OCI-LY7 (cell line): ENCODE data around the gene ADAMTS9. TPM values are rescaled to one million over a fixed set of nuclear protein-coding genes. Genes with fewer than 3 reads are reported as not detected.

Source experiments
- BruUV-seq: library from RNA; stranded (reverse); fragments of 400-500 nt; replicated peaks from 2 replicates; lab custom pipeline; 2021; lab: Mats Ljungman, UMichigan
- CTCF ChIA-PET: fragments of 300-600 bp; sonication (Branson Sonifier 250); formaldehyde crosslinking; loops from one replicate; lab custom pipeline; 2022; ENCODE audit warnings: antibody characterized with exemption; ENCODE audit not compliant: unreplicated experiment; lab: Charles Lee
- POLR2A ChIA-PET: fragments of 300-600 bp; sonication (Branson Sonifier 250); formaldehyde crosslinking; loops from one replicate; lab custom pipeline; 2022; ENCODE audit warnings: antibody characterized with exemption; lab: Charles Lee
- DNase-seq: peaks from one replicate; pipeline ENCODE4 v3.0.0-alpha.2; 2015; ENCODE audit warnings: low spot score
- H2AFZ ChIP-seq: fragments of 200-600 bp; sonication (generic), shearing (Covaris generic); 2 replicates; pipeline ENCODE4 v1.6.1; 2014; ENCODE audit warnings: mild to moderate bottlenecking, antibody characterized with exemption, low read length, moderate library complexity
- H3K27ac ChIP-seq: fragments of 200-600 bp; sonication (generic); 2 replicates; pipeline ENCODE4 v1.5.1; 2014; ENCODE audit warnings: mixed run types, low read depth, mild to moderate bottlenecking, moderate library complexity, low read length, inconsistent platforms; ENCODE audit not compliant: poor library complexity, severe bottlenecking
- H3K36me3 ChIP-seq: fragments of 200-600 bp; sonication (generic); 2 replicates; pipeline ENCODE4 v1.6.1; 2014; ENCODE audit warnings: mild to moderate bottlenecking, antibody characterized with exemption, low read length, moderate library complexity, mixed read lengths; ENCODE audit not compliant: insufficient read depth
- H3K4me1 ChIP-seq: fragments of 200-600 bp; sonication (generic); 2 replicates; pipeline ENCODE4 v1.5.1; 2014; ENCODE audit warnings: mild to moderate bottlenecking, low read length; ENCODE audit not compliant: insufficient read depth, poor library complexity, severe bottlenecking
- H3K4me2 ChIP-seq: fragments of 200-600 bp; sonication (generic); 2 replicates; pipeline ENCODE4 v1.6.1; 2014; ENCODE audit warnings: mild to moderate bottlenecking, low read length
- H3K4me3 ChIP-seq: fragments of 200-600 bp; sonication (generic); 2 replicates; pipeline ENCODE4 v1.5.1; 2014; ENCODE audit warnings: mild to moderate bottlenecking, low read depth, low read length; ENCODE audit not compliant: poor library complexity, severe bottlenecking
- H3K79me2 ChIP-seq: fragments of 200-600 bp; sonication (generic); 2 replicates; pipeline ENCODE4 v1.6.1; 2016; ENCODE audit warnings: low read depth, mild to moderate bottlenecking, low read length, moderate library complexity, mixed read lengths; ENCODE audit not compliant: insufficient read depth
- H3K9me2 ChIP-seq: fragments of 200-600 bp; sonication (generic); 2 replicates; pipeline ENCODE4 v1.6.1; 2016; ENCODE audit warnings: mild to moderate bottlenecking, low read length, mixed read lengths; ENCODE audit not compliant: insufficient read depth
- H3K9me3 ChIP-seq: fragments of 200-600 bp; sonication (generic); 2 replicates; pipeline ENCODE4 v1.6.1; 2014; ENCODE audit warnings: mild to moderate bottlenecking, mixed run types, low read length, mixed read lengths
- H4K20me1 ChIP-seq: fragments of 200-600 bp; sonication (generic); 2 replicates; pipeline ENCODE4 v1.6.1; 2014; ENCODE audit warnings: mild to moderate bottlenecking, antibody characterized with exemption, low read length, moderate library complexity, mixed read lengths; ENCODE audit not compliant: insufficient read depth
- CTCF ChIP-seq: fragments of 200-600 bp; sonication (generic); conservative IDR thresholded peaks from 2 replicates; pipeline ENCODE4 v1.5.1; 2014; ENCODE audit warnings: mild to moderate bottlenecking, antibody characterized with exemption, low read length, moderate library complexity, mixed read lengths
- EZH2phosphoT487 ChIP-seq: fragments of 200-600 bp; sonication (generic); IDR thresholded peaks from 2 replicates; pipeline ENCODE4 v1.6.1; 2018; ENCODE audit warnings: low read depth, borderline replicate concordance, mild to moderate bottlenecking, mixed run types, antibody characterized with exemption, low read length, moderate library complexity, mixed read lengths
- intact Hi-C: fragments of 100-400 bp; cut with micrococcal nuclease; formaldehyde crosslinking; loops from one replicate; pipeline ENCODE4 v1.10.0; 2022; ENCODE audit not compliant: unreplicated experiment
- total RNA-seq, 2 experiments: library from RNA; depleted of rRNA in 1 of 2; stranded (reverse); fragments of >200 nt in 1 of 2; shearing (Covaris generic) in 1 of 2; gene quantifications; 2 replicates each; pipeline ENCODE4 v1.2.3, GENCODE V29; 2014 to 2022

Gene ADAMTS9
- total RNA-seq, 2 experiments from 2014 or later = not detected

GRCh38 chr3:64685331-64685799, 2.4 kb downstream of the ADAMTS9 start:
- H3K4me1 ChIP-seq = no peaks in the 10 kb centered on the region
- no peak overlapping the region for H2AFZ ChIP-seq
- H3K9me2 ChIP-seq = no peaks in the 10 kb centered on the region
- H3K4me3 ChIP-seq = no peak overlapping the region
- no peaks in the 10 kb centered on the region for H3K9me3 ChIP-seq
- no peak overlapping the region for H3K4me2 ChIP-seq
- no peak overlapping the region for H3K27ac ChIP-seq
- no peak for DNase-seq
- intact Hi-C loops = no loop called here
- ChIA-PET CTCF (no interaction called here), POLR2A (no interaction called here)
- TF ChIP-seq EZH2phosphoT487 (no peak), CTCF (no peak)
- H3K79me2 ChIP-seq = no peaks in the 10 kb centered on the region
- BruUV-seq = no TSS peak
- H4K20me1 ChIP-seq = no peaks in the 10 kb centered on the region
- H3K36me3 ChIP-seq = no peaks in the 10 kb centered on the region

GRCh38 chr3:64684715-64685261, 3.0 kb downstream of the ADAMTS9 start:
- Histone ChIP-seq H3K9me2 (no peaks in the 10 kb centered on the region), H3K36me3 (no peaks in the 10 kb centered on the region), H3K4me2 (no peak overlapping the region), H3K4me3 (no peak overlapping the region), H3K79me2 (no peaks in the 10 kb centered on the region), H4K20me1 (no peaks in the 10 kb centered on the region), H3K4me1 (no peaks in the 10 kb centered on the region), H3K9me3 (no peaks in the 10 kb centered on the region), H2AFZ (no peak overlapping the region), H3K27ac (no peak overlapping the region)
- TF ChIP-seq EZH2phosphoT487 (no peak), CTCF (no peak)
- no TSS peak for BruUV-seq
- ChIA-PET POLR2A (no interaction called here), CTCF (no interaction called here)
- DNase-seq = no peak
- intact Hi-C loops = no loop called here

- no peaks in the 10 kb centered on the region for H4K20me1 ChIP-seq
- DNase-seq = no peak
- no peaks in the 10 kb centered on the region for H3K9me2 ChIP-seq
- H3K4me3 ChIP-seq = no peak overlapping the region
- no peak overlapping the region for H3K27ac ChIP-seq
- POLR2A ChIA-PET = no interaction called here
- no peak overlapping the region for H3K4me2 ChIP-seq
- H3K36me3 ChIP-seq = no peaks in the 10 kb centered on the region
- no peaks in the 10 kb centered on the region for H3K79me2 ChIP-seq
- no peaks in the 10 kb centered on the region for H3K4me1 ChIP-seq
- H3K9me3 ChIP-seq = no peaks in the 10 kb centered on the region
- CTCF ChIA-PET = no interaction called here
- intact Hi-C loops = no loop called here
- BruUV-seq = no TSS peak
- TF ChIP-seq EZH2phosphoT487 = no peak
- no peak overlapping the region for H2AFZ ChIP-seq
These were observed 6.0 kb downstream of the ADAMTS9 start for GRCh38 chr3:64681827-64682226.
